Upper lobe of right lung (tissue), 1 donor: Measurements from ENCODE around the gene TRPM1. TPM values are rescaled to one million over a fixed set of nuclear protein-coding genes. Genes with fewer than 3 reads are reported as not detected.

ENCODE experiments used
- ATAC-seq: fragments of 200-7000 bp; cut with Tn5 transposase; one replicate; pipeline ENCODE4 v1.9.1; 2020; ENCODE audit warnings: mild to moderate bottlenecking, moderate library complexity
- DNase-seq: peaks from one replicate; pipeline ENCODE4 v3.0.0-alpha.2; 2020
- H3K27ac ChIP-seq: fragments of 200-600 bp; one replicate; pipeline ENCODE4 v1.8.0; 2022
- H3K27me3 ChIP-seq: fragments of 200-600 bp; one replicate; pipeline ENCODE4 v1.8.0; 2022; ENCODE audit warnings: mild to moderate bottlenecking
- H3K36me3 ChIP-seq: fragments of 200-600 bp; one replicate; pipeline ENCODE4 v1.8.0; 2022
- H3K4me1 ChIP-seq: fragments of 200-600 bp; one replicate; pipeline ENCODE4 v1.8.0; 2022
- H3K4me3 ChIP-seq: fragments of 200-600 bp; one replicate; pipeline ENCODE4 v1.8.0; 2022; ENCODE audit warnings: mild to moderate bottlenecking
- H3K9me3 ChIP-seq: fragments of 200-600 bp; one replicate; pipeline ENCODE4 v1.8.0; 2022
- CTCF ChIP-seq: fragments of 200-600 bp; IDR thresholded peaks from one replicate; pipeline ENCODE4 v1.8.0; 2022; ENCODE audit warnings: antibody characterized with exemption
- intact Hi-C: fragments of 100-400 bp; cut with DNase I; formaldehyde crosslinking; loops from one replicate; pipeline ENCODE4 v1.11.0; 2022
- total RNA-seq: library from RNA; stranded (reverse); fragmentation: NEBNext Ultra II Directional; extraction: Animal tissue kit (Norgen Biotek cat#: 25700); gene quantifications from one replicate; pipeline ENCODE4 v1.2.1, GENCODE V29; 2021
- donor health status: DM: no; HTN: yes; CAD: no; lungs with severe emphysema.

The TRPM1 gene
- total RNA-seq, 1 donor from 2014 or later: not detected

- Histone ChIP-seq H3K27ac (no peak overlapping the region), H3K36me3 (no peaks in the 10 kb centered on the region), H3K27me3 (no peaks in the 10 kb centered on the region), H3K9me3 (no peaks in the 10 kb centered on the region), H3K4me1 (no peaks in the 10 kb centered on the region), H3K4me3 (no peak overlapping the region)
- no peak for DNase-seq
- TF ChIP-seq CTCF: no peak
- peak; percentile 20 for ATAC-seq
- intact Hi-C loops: no loop called here
Measured at GRCh38 chr15:31051496-31052080, 49.9 kb downstream of the TRPM1 start.

- Histone ChIP-seq H3K36me3 (no peaks in the 10 kb centered on the region), H3K4me1 (no peaks in the 10 kb centered on the region), H3K27me3 (no peaks in the 10 kb centered on the region), H3K4me3 (no peak overlapping the region), H3K9me3 (no peaks in the 10 kb centered on the region), H3K27ac (no peak overlapping the region)
- no peak for ATAC-seq
- no peak for TF ChIP-seq CTCF
- DNase-seq: no peak
- intact Hi-C loops: no loop called here
Measured at GRCh38 chr15:31050953-31051352, 50.6 kb downstream of the TRPM1 start.

GRCh38 chr15:31049682-31050615, 51.6 kb downstream of the TRPM1 start:
- no peaks in the 10 kb centered on the region for H3K36me3 ChIP-seq
- no peaks in the 10 kb centered on the region for H3K4me1 ChIP-seq
- peak; percentile 80 for ATAC-seq
- intact Hi-C loops: no loop called here
- no peak for DNase-seq
- no peaks in the 10 kb centered on the region for H3K9me3 ChIP-seq
- no peak for TF ChIP-seq CTCF
- H3K27ac ChIP-seq: no peak overlapping the region
- H3K27me3 ChIP-seq: no peaks in the 10 kb centered on the region
- no peak overlapping the region for H3K4me3 ChIP-seq

GRCh38 chr15:31049111-31049510, 52.4 kb downstream of the TRPM1 start:
- H3K4me3 ChIP-seq: no peak overlapping the region
- no peaks in the 10 kb centered on the region for H3K27me3 ChIP-seq
- H3K36me3 ChIP-seq: no peaks in the 10 kb centered on the region
- intact Hi-C loops: no loop called here
- TF ChIP-seq CTCF: no peak
- H3K27ac ChIP-seq: no peak overlapping the region
- no peaks in the 10 kb centered on the region for H3K9me3 ChIP-seq
- ATAC-seq (peak; percentile 61), DNase-seq (no peak)
- no peaks in the 10 kb centered on the region for H3K4me1 ChIP-seq

- Histone ChIP-seq H3K27me3 (no peaks in the 10 kb centered on the region), H3K4me1 (no peaks in the 10 kb centered on the region), H3K9me3 (no peaks in the 10 kb centered on the region), H3K4me3 (no peak overlapping the region), H3K36me3 (no peaks in the 10 kb centered on the region), H3K27ac (no peak overlapping the region)
- no peak for TF ChIP-seq CTCF
- intact Hi-C loops: no loop called here
- ATAC-seq: no peak
- no peak for DNase-seq
Measured at GRCh38 chr15:31047437-31047836, 54.1 kb downstream of the TRPM1 start.
